ENCODE measurements around the gene IFT172.

Gene IFT172

GRCh38 chr2:27527182-27527581, 37.6 kb upstream of the IFT172 start:
- H3K79me2 ChIP-seq: no peaks in the 10 kb centered on the region
- H3K27me3 ChIP-seq (ENCODE audit: control insufficient read depth, insufficient read depth, low read length): no peaks in the 10 kb centered on the region
- TF ChIP-seq CTCF (IDR thresholded peaks at IDR 0.05): no peak
- H3K36me3 ChIP-seq (ENCODE audit: control insufficient read depth, insufficient read depth, low read length): no peaks in the 10 kb centered on the region
- H3K27ac ChIP-seq: no peak overlapping the region
- H2AFZ ChIP-seq: no peak overlapping the region
- no peak overlapping the region for H3K9ac ChIP-seq
- H3K9me3 ChIP-seq (ENCODE audit: control insufficient read depth, low read length): no peaks in the 10 kb centered on the region
- no peaks in the 10 kb centered on the region for H3K4me1 ChIP-seq
- no peak overlapping the region for H3K4me2 ChIP-seq (ENCODE audit: low read length)
- no peak overlapping the region for H3K4me3 ChIP-seq (ENCODE audit: low read depth, low read length)

GRCh38 chr2:27522400-27522945, 32.9 kb upstream of the IFT172 start:
- no peaks in the 10 kb centered on the region for H3K9me3 ChIP-seq (ENCODE audit: control insufficient read depth, low read length)
- H3K36me3 ChIP-seq (ENCODE audit: control insufficient read depth, insufficient read depth, low read length): no peaks in the 10 kb centered on the region
- H3K4me1 ChIP-seq: no peaks in the 10 kb centered on the region
- H3K9ac ChIP-seq: no peak overlapping the region
- no peaks in the 10 kb centered on the region for H3K79me2 ChIP-seq
- H3K27ac ChIP-seq: no peak overlapping the region
- no peak overlapping the region for H3K4me2 ChIP-seq (ENCODE audit: low read length)
- H2AFZ ChIP-seq: no peak overlapping the region
- peak; percentile 17 for TF ChIP-seq CTCF (IDR thresholded peaks at IDR 0.05)
- no peak overlapping the region for H3K4me3 ChIP-seq (ENCODE audit: low read depth, low read length)
- no peaks in the 10 kb centered on the region for H3K27me3 ChIP-seq (ENCODE audit: control insufficient read depth, insufficient read depth, low read length)

GRCh38 chr2:27520316-27520715, 30.8 kb upstream of the IFT172 start:
- Histone ChIP-seq H2AFZ (no peak overlapping the region), H3K4me1 (no peaks in the 10 kb centered on the region), H3K9ac (no peak overlapping the region), H3K4me2 (ENCODE audit: low read length) (no peak overlapping the region), H3K27me3 (ENCODE audit: control insufficient read depth, insufficient read depth, low read length) (no peaks in the 10 kb centered on the region), H3K9me3 (ENCODE audit: control insufficient read depth, low read length) (no peaks in the 10 kb centered on the region), H3K36me3 (ENCODE audit: control insufficient read depth, insufficient read depth, low read length) (no peaks in the 10 kb centered on the region), H3K4me3 (ENCODE audit: low read depth, low read length) (no peak overlapping the region), H3K27ac (no peak overlapping the region), H3K79me2 (no peaks in the 10 kb centered on the region)
- no peak for TF ChIP-seq CTCF (IDR thresholded peaks at IDR 0.05)

GRCh38 chr2:27518782-27519113, 29.2 kb upstream of the IFT172 start:
- Histone ChIP-seq H3K27ac (no peak overlapping the region), H3K4me2 (ENCODE audit: low read length) (no peak overlapping the region), H3K9ac (no peak overlapping the region), H3K4me3 (ENCODE audit: low read depth, low read length) (no peak overlapping the region), H3K36me3 (ENCODE audit: control insufficient read depth, insufficient read depth, low read length) (no peaks in the 10 kb centered on the region), H2AFZ (no peak overlapping the region), H3K9me3 (ENCODE audit: control insufficient read depth, low read length) (no peaks in the 10 kb centered on the region), H3K27me3 (ENCODE audit: control insufficient read depth, insufficient read depth, low read length) (no peaks in the 10 kb centered on the region), H3K79me2 (no peaks in the 10 kb centered on the region), H3K4me1 (no peaks in the 10 kb centered on the region)
- TF ChIP-seq CTCF (IDR thresholded peaks at IDR 0.05): no peak

- TF ChIP-seq CTCF (IDR thresholded peaks at IDR 0.05): no peak
- Histone ChIP-seq H3K4me1 (no peaks in the 10 kb centered on the region), H3K27me3 (ENCODE audit: control insufficient read depth, insufficient read depth, low read length) (no peaks in the 10 kb centered on the region), H3K4me2 (ENCODE audit: low read length) (no peak overlapping the region), H3K79me2 (no peaks in the 10 kb centered on the region), H3K36me3 (ENCODE audit: control insufficient read depth, insufficient read depth, low read length) (no peaks in the 10 kb centered on the region), H3K9me3 (ENCODE audit: control insufficient read depth, low read length) (no peaks in the 10 kb centered on the region), H3K27ac (no peak overlapping the region), H3K9ac (no peak overlapping the region), H2AFZ (no peak overlapping the region), H3K4me3 (ENCODE audit: low read depth, low read length) (no peak overlapping the region)
Measured at GRCh38 chr2:27518113-27518781, 28.7 kb upstream of the IFT172 start.

Data from parathyroid adenoma (tissue), 2 donors.